Measurements from ENCODE around the gene NUAK1.

NUAK1 gene

DNA sequence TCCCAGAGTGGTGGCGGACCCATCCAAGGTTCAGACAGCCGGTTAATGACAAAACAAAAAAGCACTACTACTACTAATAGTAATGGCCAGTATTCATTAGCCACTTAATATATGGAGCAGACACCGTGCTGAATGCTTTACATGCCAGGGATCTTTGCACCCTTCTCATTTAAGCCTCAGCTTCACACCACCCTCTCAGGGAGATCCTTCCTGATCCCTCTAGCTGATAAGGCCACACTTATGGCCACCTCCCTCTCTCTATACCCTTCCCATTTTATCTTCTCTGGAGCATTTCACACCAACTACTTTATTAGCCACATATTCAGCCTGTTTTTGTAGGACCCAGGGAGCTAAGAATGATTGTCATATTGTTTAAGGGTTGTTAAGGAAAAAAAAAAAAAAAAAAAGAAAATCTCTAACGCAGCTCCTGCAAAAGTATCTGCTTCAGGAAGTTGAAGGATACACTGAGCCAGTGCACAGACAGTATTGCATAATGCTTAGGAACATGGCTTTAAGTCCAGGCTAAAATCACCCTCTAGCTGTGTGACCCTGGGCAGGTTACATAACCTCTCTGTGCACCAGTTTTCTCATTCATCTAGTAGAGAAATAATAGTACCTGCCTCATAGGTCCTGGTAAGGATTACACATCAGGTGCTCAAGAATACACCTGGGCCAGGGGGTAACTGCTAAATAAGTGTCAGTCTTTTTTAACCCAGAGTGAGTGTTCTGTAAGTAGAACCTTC is 29.4 kb downstream of the NUAK1 start:
- DNase-seq (ENCODE audit: low read depth in 2 of 2) = no peak

- DNase-seq (ENCODE audit: low read depth in 2 of 2) = no peak
Measured at GRCh38 chr12:106108185-106108835, 30.4 kb downstream of the NUAK1 start.

DNA sequence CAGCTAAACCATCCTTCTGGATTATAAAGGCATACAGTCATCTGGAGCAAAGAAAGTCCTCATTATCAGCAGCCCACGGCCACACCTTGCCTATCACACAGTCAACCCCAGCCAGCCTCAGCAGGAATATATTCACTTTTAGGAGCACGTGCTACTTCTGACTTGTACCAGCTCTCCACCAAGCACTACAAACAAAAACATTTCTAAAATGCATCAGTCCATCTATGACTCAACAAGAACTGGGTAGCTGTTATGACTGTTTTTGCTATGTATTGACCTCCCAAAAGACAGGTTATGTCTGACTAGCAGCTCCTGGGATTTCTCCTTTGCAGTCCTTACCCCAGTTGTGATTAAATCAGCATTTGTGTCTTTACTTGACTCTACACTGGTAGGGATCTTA is 31.2 kb downstream of the NUAK1 start:
- no peak for DNase-seq (ENCODE audit: low read depth in 2 of 2)

- no peak for DNase-seq (ENCODE audit: low read depth in 2 of 2)
Measured at GRCh38 chr12:106106892-106107291, 31.9 kb downstream of the NUAK1 start.

DNA sequence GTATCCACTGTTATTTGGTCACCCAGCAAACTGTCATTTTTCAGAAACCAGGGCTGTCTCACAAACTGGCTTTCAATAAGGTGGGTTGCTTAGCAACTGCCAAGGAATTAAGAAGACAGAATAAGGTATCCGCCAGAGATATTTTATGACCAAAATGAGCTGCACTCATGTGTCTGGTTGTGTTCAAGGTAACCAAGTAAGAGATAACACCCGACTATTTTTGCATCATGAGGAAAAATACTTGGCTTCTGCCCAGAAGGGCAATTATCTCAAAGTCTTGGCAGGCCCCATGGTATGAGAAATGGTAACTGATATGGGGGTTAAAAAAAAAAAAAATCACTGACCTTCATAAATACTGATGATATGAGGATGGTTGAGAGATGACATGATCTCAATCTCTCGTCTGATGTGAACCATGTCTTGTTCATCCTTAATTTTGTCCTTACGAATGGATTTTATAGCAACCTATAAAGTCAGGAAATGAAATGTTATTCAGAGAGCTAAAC is 32.6 kb downstream of the NUAK1 start:
- DNase-seq (ENCODE audit: low read depth in 2 of 2) = no peak

DNA sequence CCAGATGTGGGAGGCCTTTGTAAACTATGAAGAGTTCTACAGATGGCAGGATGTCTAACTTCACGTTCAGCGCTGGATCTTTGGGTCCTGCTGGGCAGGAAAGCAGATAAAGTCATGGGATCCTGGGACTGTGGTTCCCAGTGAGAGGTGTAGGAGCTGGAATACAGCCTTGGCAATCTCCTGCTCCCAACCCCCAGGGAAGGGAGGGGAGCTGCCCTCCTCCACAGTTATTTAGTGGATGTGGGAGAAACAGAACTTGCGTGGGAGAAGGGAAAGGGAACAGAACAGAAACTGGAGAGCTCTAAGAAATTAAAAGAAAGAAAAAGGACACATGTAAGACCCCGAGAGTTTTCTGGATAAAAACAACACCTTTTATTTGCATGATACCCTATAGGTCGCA is 37.0 kb downstream of the NUAK1 start:
- DNase-seq (ENCODE audit: low read depth in 2 of 2) = no peak

GRCh38 chr12:106098691-106099200 is 40.0 kb downstream of the NUAK1 start:
- no peak for DNase-seq (ENCODE audit: low read depth in 2 of 2)

GRCh38 chr12:106097011-106097410 is 41.7 kb downstream of the NUAK1 start:
- no peak for DNase-seq (ENCODE audit: low read depth in 2 of 2)

DNA sequence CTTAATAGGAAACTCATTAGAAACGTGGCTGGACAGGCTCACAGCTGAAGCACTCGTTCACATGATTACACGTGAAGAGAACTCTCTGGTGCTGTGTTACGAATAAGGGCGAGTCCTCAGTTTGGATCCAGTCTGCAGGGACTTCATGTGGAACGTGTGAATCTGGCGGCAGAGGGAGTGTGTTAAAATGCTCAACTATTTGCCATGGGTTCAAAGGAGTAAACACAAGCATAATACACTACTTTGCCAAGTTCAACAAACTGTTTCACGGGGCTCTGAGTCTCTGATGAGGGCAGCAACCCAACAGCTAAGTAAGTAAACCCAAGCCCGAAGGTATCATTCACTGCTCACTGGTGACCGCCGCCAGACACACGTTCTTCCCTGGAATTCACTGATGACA is 42.4 kb downstream of the NUAK1 start:
- no peak for DNase-seq (ENCODE audit: low read depth in 2 of 2)

- no peak for DNase-seq (ENCODE audit: low read depth in 2 of 2)
Measured at GRCh38 chr12:106094304-106094703, 44.5 kb downstream of the NUAK1 start.

- DNase-seq (ENCODE audit: low read depth in 2 of 2) = no peak
Measured at GRCh38 chr12:106093246-106093645, 45.5 kb downstream of the NUAK1 start.

DNA sequence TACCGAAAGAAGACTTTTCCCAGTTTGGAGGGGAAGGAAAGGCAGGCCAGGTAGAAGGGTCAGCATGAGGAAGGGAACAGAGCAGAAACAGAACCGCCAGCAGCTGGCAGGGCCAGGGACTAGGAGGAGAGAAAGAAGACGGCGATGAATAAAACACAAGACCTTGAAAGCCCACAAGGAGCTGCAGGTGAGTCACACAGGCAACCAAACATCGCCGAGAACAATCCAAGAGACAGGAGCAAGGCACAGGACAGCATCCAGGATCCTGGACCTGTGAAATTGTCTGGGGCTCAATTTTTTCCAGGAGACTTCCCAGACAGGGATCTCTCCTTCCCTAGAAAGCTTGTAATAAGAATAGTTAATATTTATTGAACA is 47.3 kb downstream of the NUAK1 start:
- no peak for DNase-seq (ENCODE audit: low read depth in 2 of 2)

- DNase-seq (ENCODE audit: low read depth in 2 of 2) = no peak
Measured at GRCh38 chr12:106090591-106091445, 47.9 kb downstream of the NUAK1 start.

DNA sequence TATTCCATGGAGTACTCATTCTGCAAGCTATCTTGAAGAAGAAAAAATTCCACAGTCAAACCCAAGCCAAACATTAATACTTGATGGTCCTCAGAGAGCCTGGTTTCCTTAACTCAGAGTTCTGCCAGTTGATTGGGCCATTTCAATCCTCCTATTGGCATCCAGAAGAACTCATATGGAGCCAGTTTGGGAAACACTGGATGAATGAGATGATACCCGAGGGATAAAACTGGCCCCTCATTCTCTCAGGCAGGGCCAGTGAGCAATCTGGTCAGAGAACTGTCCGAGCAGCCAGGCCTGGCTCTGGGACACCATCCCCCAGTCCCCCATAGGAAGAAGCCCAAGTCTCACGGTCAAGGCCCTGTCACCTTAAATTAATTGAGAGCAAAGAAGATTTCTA is 48.8 kb downstream of the NUAK1 start:
- no peak for DNase-seq (ENCODE audit: low read depth in 2 of 2)

DNA sequence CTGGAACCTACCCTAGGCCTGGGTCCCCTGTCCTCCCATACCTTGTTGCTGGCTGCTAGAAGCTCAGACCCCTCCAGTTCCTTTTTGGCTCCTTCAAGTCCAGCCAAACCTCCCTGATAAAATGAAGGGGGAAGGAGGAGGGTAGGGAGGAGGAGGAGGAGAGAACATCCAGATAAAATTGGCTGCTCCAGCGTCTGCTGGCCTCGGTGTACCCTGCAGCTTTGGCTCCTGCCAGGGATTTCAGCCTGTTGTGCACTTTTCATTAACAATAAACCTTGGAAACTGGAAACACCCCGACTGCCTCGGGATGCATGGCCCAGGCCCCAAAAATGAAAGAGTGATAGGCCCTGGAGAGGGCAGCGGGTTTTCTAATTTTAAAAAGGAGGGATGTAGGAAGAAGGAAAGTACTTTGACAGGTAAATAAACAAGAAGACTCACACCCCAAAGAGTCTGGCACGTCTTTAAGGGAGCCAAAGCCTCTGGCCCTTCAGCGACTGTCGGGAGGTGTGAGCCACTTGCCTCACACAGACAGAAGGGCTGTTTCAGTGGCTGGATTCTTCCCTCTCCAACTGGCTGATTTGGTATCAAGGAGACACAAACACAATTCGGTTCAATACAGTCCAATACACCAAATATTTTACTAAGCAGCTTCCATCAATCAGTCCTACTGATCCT is 49.8 kb downstream of the NUAK1 start:
- no peak for DNase-seq (ENCODE audit: low read depth in 2 of 2)

DNA sequence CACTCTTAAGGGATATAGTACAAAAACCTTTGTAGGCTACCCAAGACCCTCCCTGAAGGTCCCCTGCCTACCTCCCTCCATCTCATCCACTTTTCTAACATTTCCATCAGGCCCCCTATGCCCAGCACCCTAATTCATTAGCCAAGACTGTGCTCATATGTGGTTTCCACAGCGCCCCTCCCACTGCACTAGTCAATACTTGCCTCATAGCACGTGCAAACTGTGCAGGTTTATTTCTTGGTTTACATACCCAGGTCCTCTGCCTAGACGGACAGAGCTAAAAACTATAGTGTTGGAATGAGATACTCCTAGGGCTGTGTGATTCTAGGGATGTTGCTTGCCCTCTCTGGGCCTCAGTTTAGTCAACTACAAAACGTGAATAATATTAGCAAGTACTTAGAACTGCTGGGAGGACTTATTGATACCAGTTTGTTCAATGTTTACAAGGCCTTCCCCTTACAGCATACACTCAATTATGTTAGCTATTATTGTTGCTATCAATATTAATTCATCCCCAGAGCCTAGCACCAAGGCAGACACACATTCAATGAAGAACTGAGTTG is 50.4 kb downstream of the NUAK1 start:
- no peak for DNase-seq (ENCODE audit: low read depth in 2 of 2)

- DNase-seq (ENCODE audit: low read depth in 2 of 2) = no peak
Measured at GRCh38 chr12:106086696-106087095, 52.1 kb downstream of the NUAK1 start.

DNA sequence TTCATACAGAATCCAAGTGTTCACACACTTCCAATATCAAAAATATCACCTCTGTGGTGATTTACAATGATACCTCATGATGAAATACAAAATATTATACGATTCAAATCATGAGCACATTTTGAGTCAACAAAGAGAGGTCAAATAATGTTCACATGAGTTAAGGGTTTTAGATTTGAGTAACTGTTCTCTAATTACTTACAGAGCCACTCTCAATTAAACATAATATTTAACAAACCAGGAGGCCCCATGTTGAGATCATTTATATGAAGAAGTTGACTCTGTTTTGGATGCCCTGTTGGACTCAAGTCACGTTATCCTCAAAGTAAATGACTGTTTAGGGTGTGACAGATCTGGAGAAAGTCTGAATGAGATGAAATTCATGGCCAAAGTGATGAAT is 53.5 kb downstream of the NUAK1 start:
- DNase-seq (ENCODE audit: low read depth in 2 of 2) = no peak

- DNase-seq (ENCODE audit: low read depth in 2 of 2) = no peak
Measured at GRCh38 chr12:106084759-106085158, 54.0 kb downstream of the NUAK1 start.

GRCh38 chr12:106084014-106084671 is 54.6 kb downstream of the NUAK1 start:
- no peak for DNase-seq (ENCODE audit: low read depth in 2 of 2)
